K562 (cell line): Measurements from ENCODE around the gene FZD1. TPM values are rescaled to one million over a fixed set of nuclear protein-coding genes. Genes with fewer than 3 reads are reported as not detected.
A peak's percentile ranks its signal among the peaks of the same experiment; 100 is the strongest.

Experiments used
- CXXC5 ChIP-seq: fragments of 250-450 bp; sonication (Bioruptor Pico); IDR thresholded peaks from 2 replicates; pipeline ENCODE4 v1.8.0; 2022; ENCODE audit warnings: inconsistent platforms, mild to moderate bottlenecking, moderate library complexity
- POLR2G ChIP-seq: fragments of 200-400 bp; formaldehyde crosslinking; IDR thresholded peaks from 2 replicates; pipeline ENCODE4 v1.6.1; 2017; ENCODE audit warnings: low read depth, mild to moderate bottlenecking, antibody characterized with exemption, low read length, moderate library complexity
- ZNF695 ChIP-seq: fragments of 450-650 bp; formaldehyde crosslinking; IDR thresholded peaks from 2 replicates; pipeline ENCODE4 v1.4.0; 2020; ENCODE audit warnings: mild to moderate bottlenecking, moderate library complexity
- polyA plus RNA-seq, 8 experiments: library from polyadenylated mRNA; depleted of rRNA in 4 of 8; stranded (reverse) in 5 of 8; unstranded in 3 of 8; fragments of >200 nt; fragmentation: Nextera tagmentation in 2 of 8; fragmentation: Illumina TruSeq in 1 of 8; extraction: Ambion mirVana in 2 of 8; extraction: Trizol in 1 of 8; gene quantifications; 2 replicates each; pipeline versions ENCODE4 v1.2.1 to v1.2.3, GENCODE V29; 2011 to 2014; ENCODE audit warnings: inconsistent platforms in 1 of 8, missing spikeins in 1 of 8
- total RNA-seq, 7 experiments: library from RNA; depleted of rRNA in 6 of 7; stranded (reverse); fragments of >200 nt in 6 of 7; fragmentation: Illumina TruSeq in 2 of 7; extraction: Trizol in 2 of 7; gene quantifications; 2 replicates each; pipeline versions ENCODE4 v1.2.1 to v1.2.3, GENCODE V29; 2011 to 2021; ENCODE audit warnings: low replicate concordance in 1 of 7
- TF ChIP-seq, protein P1 (sequence below), 2 experiments: fragments of 450-650 bp; IDR thresholded peaks; 2 replicates each; pipeline ENCODE4 v1.6.1; 2016
- TF ChIP-seq, protein P2 (sequence below): IDR thresholded peaks from 2 replicates; pipeline ENCODE4 v1.6.1; 2011; ENCODE audit warnings: borderline replicate concordance, low read depth, mild to moderate bottlenecking, moderate library complexity, low read length; ENCODE audit not compliant: insufficient read depth, poor library complexity, severe bottlenecking
- TF ChIP-seq, protein P3 (sequence below): fragments of 200-400 bp; formaldehyde crosslinking; IDR thresholded peaks from 2 replicates; pipeline ENCODE4 v1.6.1; 2017; ENCODE audit warnings: mild to moderate bottlenecking, low read depth, low read length, moderate library complexity
- TF ChIP-seq, protein P4 (sequence below): fragments of 450-650 bp; IDR thresholded peaks from 2 replicates; pipeline ENCODE4 v1.6.1; 2018; ENCODE audit not compliant: partially characterized antibody

FZD1 gene
- total and polyA plus RNA-seq, 9 of the 15 experiments (the other 6 are each of a cell fraction or from before 2014, with no cell fraction given) = 0.25 to 5.1 (median 1.8) TPM

DNA sequence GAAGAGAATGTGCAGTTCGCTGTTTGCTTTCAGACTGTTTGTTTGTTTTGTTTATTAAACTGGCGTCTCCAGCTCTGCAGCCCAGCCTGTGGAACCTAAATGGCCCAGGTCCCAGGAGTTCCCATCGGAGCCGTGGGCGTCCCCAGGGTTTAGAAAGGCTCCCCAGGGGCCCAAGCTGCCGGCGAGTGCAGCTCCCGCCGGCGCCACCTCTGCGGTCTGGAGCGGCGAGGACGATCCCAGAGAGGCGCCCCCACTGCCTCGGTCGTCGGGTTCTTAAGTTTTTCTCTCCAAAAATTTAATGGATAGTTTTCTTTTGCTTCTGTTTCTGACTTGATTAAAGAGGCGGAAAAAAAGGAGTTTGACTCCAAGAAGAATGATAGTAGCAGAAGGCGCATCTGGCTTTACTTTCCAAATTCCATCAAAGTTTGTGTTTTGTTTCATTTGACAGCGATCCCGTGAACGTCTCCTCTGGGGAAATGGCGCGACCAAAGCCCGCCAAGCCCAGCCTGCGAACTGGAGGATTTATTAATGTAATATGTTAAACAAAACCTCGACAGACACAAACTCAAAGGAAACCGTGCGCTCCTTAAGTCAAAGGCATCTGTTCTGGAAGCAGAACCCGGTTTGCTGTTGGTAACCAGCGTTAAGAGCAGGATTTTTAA, 718 bp upstream of the FZD1 start (continued):
- TF ChIP-seq, protein P1, sequence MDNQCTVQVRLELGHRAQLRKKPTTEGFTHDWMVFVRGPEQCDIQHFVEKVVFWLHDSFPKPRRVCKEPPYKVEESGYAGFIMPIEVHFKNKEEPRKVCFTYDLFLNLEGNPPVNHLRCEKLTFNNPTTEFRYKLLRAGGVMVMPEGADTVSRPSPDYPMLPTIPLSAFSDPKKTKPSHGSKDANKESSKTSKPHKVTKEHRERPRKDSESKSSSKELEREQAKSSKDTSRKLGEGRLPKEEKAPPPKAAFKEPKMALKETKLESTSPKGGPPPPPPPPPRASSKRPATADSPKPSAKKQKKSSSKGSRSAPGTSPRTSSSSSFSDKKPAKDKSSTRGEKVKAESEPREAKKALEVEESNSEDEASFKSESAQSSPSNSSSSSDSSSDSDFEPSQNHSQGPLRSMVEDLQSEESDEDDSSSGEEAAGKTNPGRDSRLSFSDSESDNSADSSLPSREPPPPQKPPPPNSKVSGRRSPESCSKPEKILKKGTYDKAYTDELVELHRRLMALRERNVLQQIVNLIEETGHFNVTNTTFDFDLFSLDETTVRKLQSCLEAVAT (IDR thresholded peaks at IDR 0.05) = peak in 1 of 2 experiments; percentile 60; a peak in 2 of 4 replicates
- TF ChIP-seq, protein P2, sequence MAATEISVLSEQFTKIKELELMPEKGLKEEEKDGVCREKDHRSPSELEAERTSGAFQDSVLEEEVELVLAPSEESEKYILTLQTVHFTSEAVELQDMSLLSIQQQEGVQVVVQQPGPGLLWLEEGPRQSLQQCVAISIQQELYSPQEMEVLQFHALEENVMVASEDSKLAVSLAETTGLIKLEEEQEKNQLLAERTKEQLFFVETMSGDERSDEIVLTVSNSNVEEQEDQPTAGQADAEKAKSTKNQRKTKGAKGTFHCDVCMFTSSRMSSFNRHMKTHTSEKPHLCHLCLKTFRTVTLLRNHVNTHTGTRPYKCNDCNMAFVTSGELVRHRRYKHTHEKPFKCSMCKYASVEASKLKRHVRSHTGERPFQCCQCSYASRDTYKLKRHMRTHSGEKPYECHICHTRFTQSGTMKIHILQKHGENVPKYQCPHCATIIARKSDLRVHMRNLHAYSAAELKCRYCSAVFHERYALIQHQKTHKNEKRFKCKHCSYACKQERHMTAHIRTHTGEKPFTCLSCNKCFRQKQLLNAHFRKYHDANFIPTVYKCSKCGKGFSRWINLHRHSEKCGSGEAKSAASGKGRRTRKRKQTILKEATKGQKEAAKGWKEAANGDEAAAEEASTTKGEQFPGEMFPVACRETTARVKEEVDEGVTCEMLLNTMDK = peak; percentile 66
- TF ChIP-seq ZNF695 (CRISPR knock-in tag) (no peak), CXXC5 (CRISPR knock-in tag) (peak; percentile 23), POLR2G (peak; percentile 74)
- TF ChIP-seq, protein P3, sequence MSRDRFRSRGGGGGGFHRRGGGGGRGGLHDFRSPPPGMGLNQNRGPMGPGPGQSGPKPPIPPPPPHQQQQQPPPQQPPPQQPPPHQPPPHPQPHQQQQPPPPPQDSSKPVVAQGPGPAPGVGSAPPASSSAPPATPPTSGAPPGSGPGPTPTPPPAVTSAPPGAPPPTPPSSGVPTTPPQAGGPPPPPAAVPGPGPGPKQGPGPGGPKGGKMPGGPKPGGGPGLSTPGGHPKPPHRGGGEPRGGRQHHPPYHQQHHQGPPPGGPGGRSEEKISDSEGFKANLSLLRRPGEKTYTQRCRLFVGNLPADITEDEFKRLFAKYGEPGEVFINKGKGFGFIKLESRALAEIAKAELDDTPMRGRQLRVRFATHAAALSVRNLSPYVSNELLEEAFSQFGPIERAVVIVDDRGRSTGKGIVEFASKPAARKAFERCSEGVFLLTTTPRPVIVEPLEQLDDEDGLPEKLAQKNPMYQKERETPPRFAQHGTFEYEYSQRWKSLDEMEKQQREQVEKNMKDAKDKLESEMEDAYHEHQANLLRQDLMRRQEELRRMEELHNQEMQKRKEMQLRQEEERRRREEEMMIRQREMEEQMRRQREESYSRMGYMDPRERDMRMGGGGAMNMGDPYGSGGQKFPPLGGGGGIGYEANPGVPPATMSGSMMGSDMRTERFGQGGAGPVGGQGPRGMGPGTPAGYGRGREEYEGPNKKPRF = no peak
- TF ChIP-seq, protein P4, sequence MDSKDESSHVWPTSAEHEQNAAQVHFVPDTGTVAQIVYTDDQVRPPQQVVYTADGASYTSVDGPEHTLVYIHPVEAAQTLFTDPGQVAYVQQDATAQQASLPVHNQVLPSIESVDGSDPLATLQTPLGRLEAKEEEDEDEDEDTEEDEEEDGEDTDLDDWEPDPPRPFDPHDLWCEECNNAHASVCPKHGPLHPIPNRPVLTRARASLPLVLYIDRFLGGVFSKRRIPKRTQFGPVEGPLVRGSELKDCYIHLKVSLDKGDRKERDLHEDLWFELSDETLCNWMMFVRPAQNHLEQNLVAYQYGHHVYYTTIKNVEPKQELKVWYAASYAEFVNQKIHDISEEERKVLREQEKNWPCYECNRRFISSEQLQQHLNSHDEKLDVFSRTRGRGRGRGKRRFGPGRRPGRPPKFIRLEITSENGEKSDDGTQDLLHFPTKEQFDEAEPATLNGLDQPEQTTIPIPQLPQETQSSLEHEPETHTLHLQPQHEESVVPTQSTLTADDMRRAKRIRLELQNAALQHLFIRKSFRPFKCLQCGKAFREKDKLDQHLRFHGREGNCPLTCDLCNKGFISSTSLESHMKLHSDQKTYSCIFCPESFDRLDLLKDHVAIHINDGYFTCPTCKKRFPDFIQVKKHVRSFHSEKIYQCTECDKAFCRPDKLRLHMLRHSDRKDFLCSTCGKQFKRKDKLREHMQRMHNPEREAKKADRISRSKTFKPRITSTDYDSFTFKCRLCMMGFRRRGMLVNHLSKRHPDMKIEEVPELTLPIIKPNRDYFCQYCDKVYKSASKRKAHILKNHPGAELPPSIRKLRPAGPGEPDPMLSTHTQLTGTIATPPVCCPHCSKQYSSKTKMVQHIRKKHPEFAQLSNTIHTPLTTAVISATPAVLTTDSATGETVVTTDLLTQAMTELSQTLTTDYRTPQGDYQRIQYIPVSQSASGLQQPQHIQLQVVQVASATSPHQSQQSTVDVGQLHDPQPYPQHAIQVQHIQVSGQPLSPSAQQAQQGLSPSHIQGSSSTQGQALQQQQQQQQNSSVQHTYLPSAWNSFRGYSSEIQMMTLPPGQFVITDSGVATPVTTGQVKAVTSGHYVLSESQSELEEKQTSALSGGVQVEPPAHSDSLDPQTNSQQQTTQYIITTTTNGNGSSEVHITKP = peak; percentile 42
